Renal cortical epithelial cell (primary cell): ENCODE data around the gene KLHDC4. TPM values are rescaled to one million over a fixed set of nuclear protein-coding genes. Genes with fewer than 3 reads are reported as not detected.
A peak's percentile ranks its signal among the peaks of the same experiment; 100 is the strongest.
"Not testable (repeated sequence)": the region's sequence is repeated elsewhere in the genome, so short reads cannot be mapped to it uniquely, and the experiment has no call there.

Source experiments
- DNase-seq: peaks from one replicate; pipeline ENCODE4 v3.0.0-alpha.2; 2011; ENCODE audit warnings: low read depth
- total RNA-seq: library from RNA; depleted of rRNA; stranded (reverse); fragments of >200 nt; gene quantifications from 2 replicates; pipeline ENCODE4 v1.2.3, GENCODE V29; 2014

The KLHDC4 gene
- total RNA-seq, 1 donor from 2014 or later = 29.2 TPM

GRCh38 chr16:87742781-87743490 lies 22.9 kb downstream of the KLHDC4 start:
- DNase-seq = no peak

GRCh38 chr16:87741700-87742415 lies 23.9 kb downstream of the KLHDC4 start:
- no peak for DNase-seq

- DNase-seq = no peak
These were observed 24.8 kb downstream of the KLHDC4 start for GRCh38 chr16:87740909-87741424.

- DNase-seq = no peak
These were observed 25.3 kb downstream of the KLHDC4 start for GRCh38 chr16:87740441-87740840.

GRCh38 chr16:87739801-87740200 lies 26.0 kb downstream of the KLHDC4 start:
- DNase-seq = no peak

GRCh38 chr16:87736008-87736382 lies 29.8 kb downstream of the KLHDC4 start:
- DNase-seq = no peak

GRCh38 chr16:87735270-87736007 lies 30.3 kb downstream of the KLHDC4 start:
- no peak for DNase-seq

GRCh38 chr16:87734644-87735043 lies 31.1 kb downstream of the KLHDC4 start:
- DNase-seq = no peak

GRCh38 chr16:87733190-87733589 lies 32.6 kb downstream of the KLHDC4 start:
- no peak for DNase-seq

GRCh38 chr16:87731607-87732006 lies 34.2 kb downstream of the KLHDC4 start:
- no peak for DNase-seq

GRCh38 chr16:87729266-87729954 lies 36.4 kb downstream of the KLHDC4 start:
- DNase-seq = no peak

- no peak for DNase-seq
These were observed 37.8 kb downstream of the KLHDC4 start for GRCh38 chr16:87728026-87728425.

- no peak for DNase-seq
These were observed 38.4 kb downstream of the KLHDC4 start for GRCh38 chr16:87727346-87727745.

- DNase-seq = not testable (repeated sequence)
These were observed 39.2 kb downstream of the KLHDC4 start for GRCh38 chr16:87726577-87726976.

GRCh38 chr16:87725596-87726235 lies 40.1 kb downstream of the KLHDC4 start:
- no peak for DNase-seq

- no peak for DNase-seq
These were observed 41.1 kb downstream of the KLHDC4 start for GRCh38 chr16:87724490-87725291.

GRCh38 chr16:87723226-87723623 lies 42.6 kb downstream of the KLHDC4 start:
- peak; percentile 94 for DNase-seq

- DNase-seq = no peak
These were observed 43.1 kb downstream of the KLHDC4 start for GRCh38 chr16:87722590-87723225.

- no peak for DNase-seq
These were observed 43.9 kb downstream of the KLHDC4 start for GRCh38 chr16:87721622-87722585.
